Measurements from ENCODE around the gene GPN2.

DNA sequence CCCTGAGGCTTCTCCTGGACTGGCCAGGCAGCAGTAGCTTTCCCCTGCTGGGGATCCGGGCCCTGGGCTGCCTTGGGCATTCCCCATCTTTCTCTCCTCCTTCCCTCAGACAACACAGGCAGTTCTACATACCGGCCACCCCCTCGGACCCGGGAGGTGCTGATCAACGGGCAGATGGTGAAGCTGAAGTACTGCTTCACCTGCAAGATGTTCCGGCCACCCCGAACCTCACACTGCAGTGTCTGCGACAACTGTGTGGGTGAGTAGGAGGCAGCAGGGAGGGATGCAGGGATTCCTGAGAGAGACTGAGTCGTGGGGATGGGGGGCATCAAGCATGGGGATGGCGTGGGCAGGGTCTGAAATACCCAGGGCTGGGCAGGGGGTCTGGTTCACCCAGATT, 41.6 kb downstream of the GPN2 start:
- TF ChIP-seq, protein P1, sequence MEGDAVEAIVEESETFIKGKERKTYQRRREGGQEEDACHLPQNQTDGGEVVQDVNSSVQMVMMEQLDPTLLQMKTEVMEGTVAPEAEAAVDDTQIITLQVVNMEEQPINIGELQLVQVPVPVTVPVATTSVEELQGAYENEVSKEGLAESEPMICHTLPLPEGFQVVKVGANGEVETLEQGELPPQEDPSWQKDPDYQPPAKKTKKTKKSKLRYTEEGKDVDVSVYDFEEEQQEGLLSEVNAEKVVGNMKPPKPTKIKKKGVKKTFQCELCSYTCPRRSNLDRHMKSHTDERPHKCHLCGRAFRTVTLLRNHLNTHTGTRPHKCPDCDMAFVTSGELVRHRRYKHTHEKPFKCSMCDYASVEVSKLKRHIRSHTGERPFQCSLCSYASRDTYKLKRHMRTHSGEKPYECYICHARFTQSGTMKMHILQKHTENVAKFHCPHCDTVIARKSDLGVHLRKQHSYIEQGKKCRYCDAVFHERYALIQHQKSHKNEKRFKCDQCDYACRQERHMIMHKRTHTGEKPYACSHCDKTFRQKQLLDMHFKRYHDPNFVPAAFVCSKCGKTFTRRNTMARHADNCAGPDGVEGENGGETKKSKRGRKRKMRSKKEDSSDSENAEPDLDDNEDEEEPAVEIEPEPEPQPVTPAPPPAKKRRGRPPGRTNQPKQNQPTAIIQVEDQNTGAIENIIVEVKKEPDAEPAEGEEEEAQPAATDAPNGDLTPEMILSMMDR (IDR thresholded peaks at IDR 0.05; ENCODE audit: low read depth, low read length) = no peak
- no peak for TF ChIP-seq MYC (IDR thresholded peaks at IDR 0.05; ENCODE audit: low read depth, low read length)
- TF ChIP-seq, protein P2, sequence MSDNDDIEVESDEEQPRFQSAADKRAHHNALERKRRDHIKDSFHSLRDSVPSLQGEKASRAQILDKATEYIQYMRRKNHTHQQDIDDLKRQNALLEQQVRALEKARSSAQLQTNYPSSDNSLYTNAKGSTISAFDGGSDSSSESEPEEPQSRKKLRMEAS (IDR thresholded peaks at IDR 0.05; ENCODE audit: low read depth, low read length) = no peak

Measured in NB4 (cell line).